ENCODE data around the gene CAMKV.

Gene CAMKV

GRCh38 chr3:49902511-49903345, 33.0 kb upstream of the CAMKV start:
- in situ Hi-C loops (cut with HindIII; ENCODE audit: low sequenced_read_pairs), result no loop called here
- DNase-seq (ENCODE audit: low read depth), result no peak
- no peak for TF ChIP-seq CTCF (IDR thresholded peaks at IDR 0.05; ENCODE audit: low read depth, low read length, missing control alignments)
- no peak overlapping the region for H3K4me3 ChIP-seq (ENCODE audit: low read depth, low read length)

DNA sequence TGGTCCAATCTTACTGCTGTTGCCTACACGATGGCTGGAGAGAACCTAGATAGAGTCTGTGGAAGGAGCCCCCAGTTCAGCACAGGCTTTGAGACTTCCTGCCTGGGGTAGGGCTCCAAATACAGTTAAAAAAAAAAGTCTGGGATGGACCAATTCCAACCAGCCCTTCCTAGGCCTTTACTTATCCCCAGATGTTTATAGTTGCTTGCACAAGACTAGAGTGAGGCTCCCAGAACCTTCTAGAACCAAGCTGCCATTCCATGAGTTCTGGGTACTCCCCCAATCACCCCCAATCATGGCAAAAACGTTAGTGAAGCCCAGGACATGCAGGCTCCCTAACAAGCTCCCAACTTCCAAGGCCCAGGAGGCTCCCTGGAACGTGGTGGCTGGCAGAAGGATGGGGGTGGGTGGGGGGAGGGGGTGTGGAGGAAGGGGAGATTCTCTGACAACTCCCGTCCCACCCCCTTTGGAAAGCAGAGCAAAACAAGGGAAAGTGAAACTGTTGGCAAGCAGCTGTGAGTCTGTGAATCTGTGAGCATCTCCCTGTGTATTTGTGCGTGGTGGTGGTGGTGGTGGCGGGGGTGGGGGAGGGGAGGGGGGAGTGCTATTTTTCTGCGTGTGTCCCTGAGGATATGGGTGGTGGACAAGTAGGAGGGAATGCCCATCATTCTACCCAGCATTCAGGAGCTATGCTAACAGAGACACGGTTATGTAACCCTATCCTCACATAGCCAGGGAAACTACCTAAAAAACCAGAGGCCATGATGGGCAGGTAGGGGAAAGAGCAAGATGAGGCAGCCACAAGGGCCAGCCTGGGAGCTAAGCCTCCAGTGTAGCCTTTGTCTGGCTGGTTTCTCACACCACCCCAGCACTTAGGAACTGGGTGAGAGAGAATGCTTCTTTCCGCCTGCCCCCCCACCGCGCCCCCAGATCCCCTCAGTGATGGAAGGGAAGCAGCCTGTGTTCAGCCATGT, 31.9 kb upstream of the CAMKV start:
- in situ Hi-C loops (cut with HindIII; ENCODE audit: low sequenced_read_pairs), result no loop called here
- no peak for DNase-seq (ENCODE audit: low read depth)
- no peak overlapping the region for H3K4me3 ChIP-seq (ENCODE audit: low read depth, low read length)
- TF ChIP-seq CTCF (IDR thresholded peaks at IDR 0.05; ENCODE audit: low read depth, low read length, missing control alignments), result no peak

GRCh38 chr3:49900491-49901153, 30.9 kb upstream of the CAMKV start:
- no peak overlapping the region for H3K4me3 ChIP-seq (ENCODE audit: low read depth, low read length)
- in situ Hi-C loops (cut with HindIII; ENCODE audit: low sequenced_read_pairs), result no loop called here
- TF ChIP-seq CTCF (IDR thresholded peaks at IDR 0.05; ENCODE audit: low read depth, low read length, missing control alignments), result no peak
- no peak for DNase-seq (ENCODE audit: low read depth)

DNA sequence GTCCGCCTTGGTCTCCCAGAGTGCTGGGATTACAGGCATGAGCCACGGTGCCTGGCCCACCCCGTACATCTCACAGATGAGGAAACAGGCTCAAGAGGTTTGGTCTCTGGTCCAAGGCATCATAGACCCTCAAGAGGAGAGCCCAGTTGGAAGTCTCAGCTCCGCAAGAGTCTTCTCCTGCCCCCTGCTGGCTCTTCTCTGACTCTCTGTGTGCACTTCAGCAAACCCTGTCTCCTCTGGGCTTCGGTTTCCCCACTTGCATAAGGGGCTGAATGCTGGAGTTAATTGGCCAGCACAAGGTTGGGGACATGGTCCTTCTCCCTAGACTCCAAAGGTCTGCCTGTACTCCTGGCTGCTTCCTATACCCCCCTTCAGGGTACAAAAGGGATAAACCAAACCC, 30.1 kb upstream of the CAMKV start:
- in situ Hi-C loops (cut with HindIII; ENCODE audit: low sequenced_read_pairs), result no loop called here

GRCh38 chr3:49898991-49899390, 29.3 kb upstream of the CAMKV start:
- DNase-seq (ENCODE audit: low read depth), result no peak
- no peak overlapping the region for H3K4me3 ChIP-seq (ENCODE audit: low read depth, low read length)
- TF ChIP-seq CTCF (IDR thresholded peaks at IDR 0.05; ENCODE audit: low read depth, low read length, missing control alignments), result no peak
- in situ Hi-C loops (cut with HindIII; ENCODE audit: low sequenced_read_pairs), result no loop called here

More for the DNA sequence above, 30.1 kb upstream of the CAMKV start:
- DNase-seq (ENCODE audit: low read depth), result no peak
- TF ChIP-seq CTCF (IDR thresholded peaks at IDR 0.05; ENCODE audit: low read depth, low read length, missing control alignments), result no peak
- H3K4me3 ChIP-seq (ENCODE audit: low read depth, low read length), result no peak overlapping the region

GRCh38 chr3:49896345-49896744, 26.6 kb upstream of the CAMKV start:
- no peak for TF ChIP-seq CTCF (IDR thresholded peaks at IDR 0.05; ENCODE audit: low read depth, low read length, missing control alignments)
- in situ Hi-C loops (cut with HindIII; ENCODE audit: low sequenced_read_pairs), result no loop called here
- no peak overlapping the region for H3K4me3 ChIP-seq (ENCODE audit: low read depth, low read length)
- no peak for DNase-seq (ENCODE audit: low read depth)

All from astrocyte of the cerebellum (primary cell).